Upper lobe of left lung (tissue), 6 donors: ENCODE data around the gene NPPC. TPM values are rescaled to one million over a fixed set of nuclear protein-coding genes. Genes with fewer than 3 reads are reported as not detected.

Experiments
- ATAC-seq, 2 donors: fragments of 200-7000 bp; cut with Tn5 transposase; one replicate each; pipeline ENCODE4 v1.9.1; 2022; ENCODE audit warnings: mild to moderate bottlenecking in 2 of 2, moderate library complexity in 2 of 2; ENCODE audit not compliant: low FRiP score in 2 of 2
- DNase-seq, 2 donors: peaks; one replicate each; pipeline ENCODE4 v3.0.0-alpha.2; 2019 to 2020
- H3K27ac ChIP-seq, 4 donors: fragments of 200-600 bp; sonication (generic); one replicate each; pipeline ENCODE4 v1.5.1; 2016 to 2019
- H3K27me3 ChIP-seq, 4 donors: fragments of 200-600 bp; sonication (generic); one replicate each; pipeline ENCODE4 v1.5.1; 2017 to 2019
- H3K36me3 ChIP-seq, 4 donors: fragments of 200-600 bp; sonication (generic); one replicate each; pipeline ENCODE4 v1.5.1; 2016 to 2019
- H3K4me1 ChIP-seq, 4 donors: fragments of 200-600 bp; sonication (generic); one replicate each; pipeline ENCODE4 v1.5.1; 2018 to 2019
- H3K4me3 ChIP-seq, 4 donors: fragments of 200-600 bp; sonication (generic); one replicate each; pipeline ENCODE4 v1.5.1; 2017 to 2019; ENCODE audit warnings: mild to moderate bottlenecking in 2 of 4, moderate library complexity in 1 of 4
- H3K9me3 ChIP-seq, 4 donors: fragments of 200-600 bp; sonication (generic); one replicate each; pipeline ENCODE4 v1.5.1; 2018 to 2019
- CTCF ChIP-seq, 6 experiments: fragments of 450-650 bp in 4 of 6; fragments of 200-600 bp in 2 of 6; sonication (generic) in 2 of 6; IDR thresholded peaks; one replicate each; pipeline ENCODE4 v1.5.1; 2016 to 2019; ENCODE audit warnings: antibody characterized with exemption in 6 of 6
- EP300 ChIP-seq, 4 donors: sonication (generic); formaldehyde crosslinking; IDR thresholded peaks; one replicate each; pipeline ENCODE4 v1.5.1; 2017; ENCODE audit warnings: antibody characterized with exemption in 4 of 4, control low read depth in 2 of 4
- POLR2A ChIP-seq, 4 donors: fragments of 450-650 bp; IDR thresholded peaks; one replicate each; pipeline ENCODE4 v1.5.1; 2016 to 2017; ENCODE audit warnings: antibody characterized with exemption in 4 of 4, mild to moderate bottlenecking in 2 of 4
- POLR2AphosphoS5 ChIP-seq, 2 donors: sonication (generic); formaldehyde crosslinking; IDR thresholded peaks; one replicate each; pipeline ENCODE4 v1.5.1; 2017; ENCODE audit warnings: antibody characterized with exemption in 2 of 2
- WGBS, 2 donors: methylation state at CpG; one replicate each; pipeline ENCODE4 v1.1.5; 2017 to 2018; 5-methylcytosine and 5-hydroxymethylcytosine counted together
- total RNA-seq, 6 donors: library from RNA; depleted of rRNA in 4 of 6; stranded (reverse); fragments of >200 nt in 4 of 6; gene quantifications; one replicate each; pipeline versions ENCODE4 v1.1.0 to v1.2.1, GENCODE V29; 2016 to 2021
- donor health status: DM: no; HTN: no; CAD: no; lungs with moderate emphysema.
- donor health status: DM: no; HTN: yes; CAD: no; lungs with severe emphysema.

NPPC gene
- total RNA-seq, 6 donors from 2014 or later, result not detected

GRCh38 chr2:231891514-231891905, 34.7 kb downstream of the NPPC start:
- no peak for TF ChIP-seq POLR2AphosphoS5 (IDR thresholded peaks at IDR 0.05)
- H3K4me1 ChIP-seq, result peaks cover 0 to 5% (median 0%) of the 10 kb centered on the region in 4 donors
- no peak overlapping the region for H3K27ac ChIP-seq
- H3K9me3 ChIP-seq, result no peaks in the 10 kb centered on the region
- ATAC-seq (no peak), DNase-seq (no peak)
- no peak overlapping the region for H3K4me3 ChIP-seq
- H3K36me3 ChIP-seq, result no peaks in the 10 kb centered on the region
- no peaks in the 10 kb centered on the region for H3K27me3 ChIP-seq
- WGBS, 2 donors, result 87 to 88% methylated on average over 10 to 11 of the region's 11 CpGs

- Histone ChIP-seq H3K9me3 (peaks cover 0 to 3% (median 0%) of the 10 kb centered on the region in 4 donors), H3K4me1 (peaks cover 0 to 5% (median 0%) of the 10 kb centered on the region in 4 donors), H3K27ac (no peak overlapping the region), H3K36me3 (no peaks in the 10 kb centered on the region), H3K27me3 (no peaks in the 10 kb centered on the region), H3K4me3 (no peak overlapping the region)
- WGBS, 2 donors, result 69% methylated on average over 11 of the region's 11 CpGs
- ATAC-seq (no peak), DNase-seq (no peak)
- no peak for TF ChIP-seq EP300 (IDR thresholded peaks at IDR 0.05)
- TF ChIP-seq POLR2A (IDR thresholded peaks at IDR 0.05), result no peak
- no peak for TF ChIP-seq CTCF (IDR thresholded peaks at IDR 0.05)
- no peak for TF ChIP-seq POLR2AphosphoS5 (IDR thresholded peaks at IDR 0.05)
Observed at GRCh38 chr2:231890896-231891513, 35.2 kb downstream of the NPPC start.

- Histone ChIP-seq H3K36me3 (no peaks in the 10 kb centered on the region), H3K4me3 (no peak overlapping the region), H3K9me3 (peaks cover 0 to 5% (median 0%) of the 10 kb centered on the region in 4 donors), H3K27ac (no peak overlapping the region), H3K27me3 (no peaks in the 10 kb centered on the region), H3K4me1 (peaks cover 0 to 5% (median 0%) of the 10 kb centered on the region in 4 donors)
- ATAC-seq, result no peak
- TF ChIP-seq POLR2A (IDR thresholded peaks at IDR 0.05), result no peak
- WGBS, 2 donors, result 93 to 94% methylated on average over 6 of the region's 6 CpGs
- DNase-seq, result no peak
Observed at GRCh38 chr2:231887756-231888155, 38.4 kb downstream of the NPPC start.

GRCh38 chr2:231886071-231886681, 40.0 kb downstream of the NPPC start:
- 58 to 60% methylated on average over 3 of the region's 3 CpGs for WGBS, 2 donors
- Histone ChIP-seq H3K4me1 (peaks cover 0 to 4% (median 0%) of the 10 kb centered on the region in 4 donors), H3K27me3 (no peaks in the 10 kb centered on the region), H3K36me3 (no peaks in the 10 kb centered on the region), H3K4me3 (no peak overlapping the region), H3K27ac (no peak overlapping the region), H3K9me3 (peaks cover 0 to 5% (median 0%) of the 10 kb centered on the region in 4 donors)
- ATAC-seq, result no peak
- DNase-seq, result no peak
- TF ChIP-seq POLR2AphosphoS5 (IDR thresholded peaks at IDR 0.05), result no peak
- TF ChIP-seq EP300 (IDR thresholded peaks at IDR 0.05), result no peak
- no peak for TF ChIP-seq POLR2A (IDR thresholded peaks at IDR 0.05)
- TF ChIP-seq CTCF (IDR thresholded peaks at IDR 0.05), result no peak

GRCh38 chr2:231884438-231885140, 41.6 kb downstream of the NPPC start:
- peaks cover 0 to 5% (median 0%) of the 10 kb centered on the region in 4 donors for H3K9me3 ChIP-seq
- H3K36me3 ChIP-seq, result no peaks in the 10 kb centered on the region
- DNase-seq (no peak), ATAC-seq (no peak)
- H3K4me1 ChIP-seq, result no peaks in the 10 kb centered on the region
- no peak overlapping the region for H3K27ac ChIP-seq
- TF ChIP-seq EP300 (IDR thresholded peaks at IDR 0.05), result no peak
- no peak for TF ChIP-seq POLR2AphosphoS5 (IDR thresholded peaks at IDR 0.05)
- TF ChIP-seq POLR2A (IDR thresholded peaks at IDR 0.05), result no peak
- TF ChIP-seq CTCF (IDR thresholded peaks at IDR 0.05), result no peak
- no peaks in the 10 kb centered on the region for H3K27me3 ChIP-seq
- no peak overlapping the region for H3K4me3 ChIP-seq
- 73 to 74% methylated on average over 6 to 8 of the region's 8 CpGs for WGBS, 2 donors
